SU-DHL-6 (cell line): ENCODE data around the gene GSN.

Experiments used
- H2AFZ ChIP-seq: fragments of 200-600 bp; sonication (generic); 2 replicates; pipeline ENCODE4 v1.6.1; 2014; ENCODE audit warnings: low read depth, mild to moderate bottlenecking, moderate library complexity, mixed read lengths, antibody characterized with exemption, low read length; ENCODE audit not compliant: severe bottlenecking
- H3F3A ChIP-seq: fragments of 200-600 bp; shearing (Covaris generic); 2 replicates; pipeline ENCODE4 v1.6.0; 2016; ENCODE audit warnings: antibody characterized with exemption, mild to moderate bottlenecking; ENCODE audit not compliant: insufficient read depth
- H3K27ac ChIP-seq: fragments of 200-600 bp; sonication (generic); 2 replicates; pipeline ENCODE4 v1.5.1; 2016; ENCODE audit warnings: low read depth, mild to moderate bottlenecking, low read length, moderate library complexity, mixed read lengths
- H3K27me3 ChIP-seq: fragments of 200-600 bp; sonication (generic), shearing (Covaris generic); 2 replicates; pipeline ENCODE4 v1.6.0; 2014; ENCODE audit warnings: mild to moderate bottlenecking, low read length
- H3K36me3 ChIP-seq: fragments of 200-600 bp; sonication (generic); 2 replicates; pipeline ENCODE4 v1.6.1; 2014; ENCODE audit warnings: mild to moderate bottlenecking, low read length, mixed read lengths
- H3K4me2 ChIP-seq: fragments of 300-600, 200-600 bp; shearing (Covaris generic), sonication (generic); 2 replicates; pipeline ENCODE4 v1.6.0; 2014; ENCODE audit warnings: low read length, low read depth, mild to moderate bottlenecking; ENCODE audit not compliant: poor library complexity, severe bottlenecking
- H3K4me3 ChIP-seq: fragments of 200-600 bp; sonication (generic); 2 replicates; pipeline ENCODE4 v1.5.1; 2014; ENCODE audit warnings: antibody characterized with exemption, low read length, mild to moderate bottlenecking, mixed read lengths; ENCODE audit not compliant: insufficient read depth, poor library complexity, severe bottlenecking
- H3K79me2 ChIP-seq: fragments of 200-600 bp; sonication (generic); 2 replicates; pipeline ENCODE4 v1.6.1; 2014; ENCODE audit warnings: mild to moderate bottlenecking, low read length, moderate library complexity; ENCODE audit not compliant: insufficient read depth
- H3K9ac ChIP-seq: fragments of 200-600 bp; sonication (generic); 2 replicates; pipeline ENCODE4 v1.7.0; 2014; ENCODE audit warnings: mild to moderate bottlenecking, low read length
- H3K9me2 ChIP-seq: fragments of 200-600 bp; sonication (generic); replicated peaks from 2 replicates; pipeline ENCODE4 v1.6.1; 2014; ENCODE audit warnings: low read length; ENCODE audit not compliant: insufficient read depth
- H3K9me3 ChIP-seq: fragments of 200-600 bp; sonication (generic); 2 replicates; pipeline ENCODE4 v1.6.1; 2014; ENCODE audit warnings: low read length, mixed read lengths; ENCODE audit not compliant: insufficient read depth
- H4K20me1 ChIP-seq: fragments of 200-600 bp; sonication (generic); 2 replicates; pipeline ENCODE4 v1.6.1; 2014; ENCODE audit warnings: low read depth, mild to moderate bottlenecking, antibody characterized with exemption, low read length, moderate library complexity, mixed read lengths
- EZH2phosphoT487 ChIP-seq: fragments of 200-600 bp; sonication (generic), shearing (Covaris generic); conservative IDR thresholded peaks from 2 replicates; pipeline ENCODE4 v1.6.1; 2018; ENCODE audit warnings: mild to moderate bottlenecking, antibody characterized with exemption, low read length, moderate library complexity, mixed read lengths
- TF ChIP-seq, protein P1 (sequence below): fragments of 200-600 bp; sonication (generic); IDR thresholded peaks from one replicate; pipeline ENCODE4 v1.5.1; 2017; ENCODE audit warnings: antibody characterized with exemption, mild to moderate bottlenecking, low read length, moderate library complexity; ENCODE audit not compliant: insufficient read depth, poor library complexity, severe bottlenecking

The GSN gene

DNA sequence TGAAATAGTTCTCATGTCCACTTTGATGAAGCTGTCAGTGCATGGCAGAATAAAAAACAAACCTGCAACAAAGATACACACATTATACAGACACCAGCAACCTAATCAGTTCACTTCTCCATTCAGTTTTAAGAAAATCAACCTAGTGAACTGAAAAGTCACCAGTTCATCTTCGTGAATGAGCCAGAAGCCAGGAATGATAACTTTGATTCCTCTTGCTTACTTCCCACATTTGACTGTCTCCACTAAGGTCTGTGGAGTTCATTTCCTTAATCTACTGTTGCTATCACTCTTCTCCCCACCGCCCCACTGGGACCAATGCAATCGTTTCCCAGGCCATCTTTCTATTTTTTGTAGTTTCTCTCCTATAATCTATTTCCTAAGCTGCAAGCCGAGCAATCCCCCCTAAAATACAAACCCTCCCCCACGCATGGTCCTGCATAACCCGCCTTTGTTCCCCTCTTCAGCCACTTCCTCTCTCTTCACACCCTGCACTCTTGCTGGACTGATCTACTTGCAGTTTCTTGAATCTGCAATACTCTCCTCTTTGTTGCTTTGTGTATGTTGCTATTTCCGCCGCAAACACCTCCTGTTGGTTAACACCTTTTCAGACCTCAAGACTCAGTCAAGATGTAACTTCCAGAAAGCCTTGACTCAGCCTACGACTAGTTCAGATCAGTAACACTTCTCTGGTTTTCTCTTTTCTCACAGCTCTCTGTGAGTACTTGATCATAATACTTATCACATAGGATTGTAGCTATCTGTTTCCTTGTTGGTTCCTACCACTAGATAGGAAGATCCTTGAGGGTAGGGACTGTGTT is 85.5 kb downstream of the GSN start:
- TF ChIP-seq, protein P1, sequence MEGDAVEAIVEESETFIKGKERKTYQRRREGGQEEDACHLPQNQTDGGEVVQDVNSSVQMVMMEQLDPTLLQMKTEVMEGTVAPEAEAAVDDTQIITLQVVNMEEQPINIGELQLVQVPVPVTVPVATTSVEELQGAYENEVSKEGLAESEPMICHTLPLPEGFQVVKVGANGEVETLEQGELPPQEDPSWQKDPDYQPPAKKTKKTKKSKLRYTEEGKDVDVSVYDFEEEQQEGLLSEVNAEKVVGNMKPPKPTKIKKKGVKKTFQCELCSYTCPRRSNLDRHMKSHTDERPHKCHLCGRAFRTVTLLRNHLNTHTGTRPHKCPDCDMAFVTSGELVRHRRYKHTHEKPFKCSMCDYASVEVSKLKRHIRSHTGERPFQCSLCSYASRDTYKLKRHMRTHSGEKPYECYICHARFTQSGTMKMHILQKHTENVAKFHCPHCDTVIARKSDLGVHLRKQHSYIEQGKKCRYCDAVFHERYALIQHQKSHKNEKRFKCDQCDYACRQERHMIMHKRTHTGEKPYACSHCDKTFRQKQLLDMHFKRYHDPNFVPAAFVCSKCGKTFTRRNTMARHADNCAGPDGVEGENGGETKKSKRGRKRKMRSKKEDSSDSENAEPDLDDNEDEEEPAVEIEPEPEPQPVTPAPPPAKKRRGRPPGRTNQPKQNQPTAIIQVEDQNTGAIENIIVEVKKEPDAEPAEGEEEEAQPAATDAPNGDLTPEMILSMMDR = no peak
- TF ChIP-seq EZH2phosphoT487 = no peak
- Histone ChIP-seq H2AFZ (no peak overlapping the region), H3K4me2 (no peak overlapping the region), H3K9me2 (no peaks in the 10 kb centered on the region), H3K9me3 (no peaks in the 10 kb centered on the region), H3K79me2 (no peaks in the 10 kb centered on the region), H3K9ac (no peak overlapping the region), H3K27me3 (no peaks in the 10 kb centered on the region), H3F3A (no peaks in the 10 kb centered on the region), H3K36me3 (no peaks in the 10 kb centered on the region), H4K20me1 (no peaks in the 10 kb centered on the region), H3K27ac (no peak overlapping the region), H3K4me3 (no peak overlapping the region)

DNA sequence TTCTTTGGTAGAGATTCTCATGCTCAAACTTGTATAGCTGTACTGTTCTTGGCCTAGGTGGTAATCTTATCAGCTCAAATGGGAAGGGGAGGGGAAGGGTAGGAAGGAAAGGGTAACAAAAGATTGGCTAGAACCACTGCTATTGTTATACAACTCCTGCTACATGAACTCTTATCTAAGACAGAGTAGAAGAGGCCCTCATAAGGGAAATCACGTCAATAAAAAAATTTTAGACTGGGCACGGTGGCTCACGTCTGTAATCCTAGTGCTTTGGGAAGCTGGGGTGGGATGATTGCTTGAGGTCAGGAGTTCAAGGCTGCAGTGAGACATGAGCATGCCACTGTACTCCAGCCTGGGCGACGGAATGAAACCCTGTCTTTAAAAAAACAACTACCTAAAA is 86.2 kb downstream of the GSN start:
- no peaks in the 10 kb centered on the region for H3K79me2 ChIP-seq
- no peak overlapping the region for H3K9ac ChIP-seq
- no peaks in the 10 kb centered on the region for H3K9me3 ChIP-seq
- no peaks in the 10 kb centered on the region for H3F3A ChIP-seq
- H3K27me3 ChIP-seq = no peaks in the 10 kb centered on the region
- no peak overlapping the region for H2AFZ ChIP-seq
- no peaks in the 10 kb centered on the region for H3K36me3 ChIP-seq
- TF ChIP-seq, protein P1 = no peak
- no peak for TF ChIP-seq EZH2phosphoT487
- H3K9me2 ChIP-seq = no peaks in the 10 kb centered on the region
- no peak overlapping the region for H3K4me2 ChIP-seq
- no peak overlapping the region for H3K4me3 ChIP-seq
- H3K27ac ChIP-seq = no peak overlapping the region
- H4K20me1 ChIP-seq = no peaks in the 10 kb centered on the region

DNA sequence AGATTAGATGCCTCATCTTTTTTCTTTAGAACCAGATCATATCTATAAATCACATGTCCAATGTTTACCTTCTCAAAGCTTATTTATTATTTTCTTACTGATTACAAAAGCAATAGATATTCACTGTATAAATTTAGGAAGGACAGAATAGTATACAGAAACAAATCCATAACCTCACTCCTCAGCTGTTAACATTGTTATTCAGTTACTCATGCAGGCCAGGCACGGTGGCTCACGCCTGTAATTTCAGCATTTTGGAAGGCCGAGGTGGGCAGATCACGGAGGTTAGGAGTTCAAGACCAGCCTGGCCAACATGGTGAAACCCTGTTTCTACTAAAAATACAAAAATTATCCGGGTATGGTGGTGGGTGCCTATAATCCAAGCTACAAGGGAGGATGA is 86.8 kb downstream of the GSN start:
- no peaks in the 10 kb centered on the region for H3K9me3 ChIP-seq
- H3K27me3 ChIP-seq = no peaks in the 10 kb centered on the region
- H3F3A ChIP-seq = no peaks in the 10 kb centered on the region
- H3K36me3 ChIP-seq = no peaks in the 10 kb centered on the region
- no peak overlapping the region for H2AFZ ChIP-seq
- no peaks in the 10 kb centered on the region for H4K20me1 ChIP-seq
- no peak overlapping the region for H3K9ac ChIP-seq
- TF ChIP-seq, protein P1 = no peak
- no peak for TF ChIP-seq EZH2phosphoT487
- H3K4me2 ChIP-seq = no peak overlapping the region
- no peaks in the 10 kb centered on the region for H3K9me2 ChIP-seq
- H3K27ac ChIP-seq = no peak overlapping the region
- no peak overlapping the region for H3K4me3 ChIP-seq
- no peaks in the 10 kb centered on the region for H3K79me2 ChIP-seq
